Measurements from ENCODE around the gene DSCAML1.

DSCAML1 gene

DNA sequence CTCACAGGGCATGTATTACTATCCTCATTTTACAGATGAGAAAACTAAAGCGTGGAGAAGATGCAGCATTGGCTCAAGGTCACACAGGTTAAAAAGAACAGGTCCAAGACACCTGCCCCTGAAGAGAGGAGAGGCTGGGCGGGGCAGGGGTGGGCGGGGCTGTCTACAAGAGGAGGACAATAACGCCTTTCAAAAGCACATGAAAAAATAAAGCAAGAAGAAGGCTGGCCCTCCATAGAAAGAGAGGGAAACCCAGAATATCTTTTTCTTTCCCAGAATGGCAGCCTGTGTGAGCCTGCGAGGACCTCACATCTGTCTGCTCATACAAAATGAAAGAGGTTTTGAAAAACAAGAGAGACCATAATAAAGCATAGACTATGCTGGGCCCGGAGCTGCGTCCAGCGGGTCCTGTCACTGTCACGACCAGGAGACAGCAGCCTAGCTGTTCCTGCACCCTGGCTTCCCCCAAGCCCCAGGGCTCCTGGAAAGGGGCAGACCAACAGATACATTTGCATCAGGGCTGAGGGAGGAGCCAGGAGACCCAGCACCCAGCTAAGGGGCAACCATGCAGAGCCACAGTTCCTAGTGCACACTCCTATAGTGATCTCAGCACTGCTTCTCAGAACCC lies 61.6 kb downstream of the DSCAML1 start:
- DNase-seq (ENCODE audit: low read depth): no peak
- H3K4me3 ChIP-seq (ENCODE audit: low read depth, low read length): no peak overlapping the region
- TF ChIP-seq, protein P1, sequence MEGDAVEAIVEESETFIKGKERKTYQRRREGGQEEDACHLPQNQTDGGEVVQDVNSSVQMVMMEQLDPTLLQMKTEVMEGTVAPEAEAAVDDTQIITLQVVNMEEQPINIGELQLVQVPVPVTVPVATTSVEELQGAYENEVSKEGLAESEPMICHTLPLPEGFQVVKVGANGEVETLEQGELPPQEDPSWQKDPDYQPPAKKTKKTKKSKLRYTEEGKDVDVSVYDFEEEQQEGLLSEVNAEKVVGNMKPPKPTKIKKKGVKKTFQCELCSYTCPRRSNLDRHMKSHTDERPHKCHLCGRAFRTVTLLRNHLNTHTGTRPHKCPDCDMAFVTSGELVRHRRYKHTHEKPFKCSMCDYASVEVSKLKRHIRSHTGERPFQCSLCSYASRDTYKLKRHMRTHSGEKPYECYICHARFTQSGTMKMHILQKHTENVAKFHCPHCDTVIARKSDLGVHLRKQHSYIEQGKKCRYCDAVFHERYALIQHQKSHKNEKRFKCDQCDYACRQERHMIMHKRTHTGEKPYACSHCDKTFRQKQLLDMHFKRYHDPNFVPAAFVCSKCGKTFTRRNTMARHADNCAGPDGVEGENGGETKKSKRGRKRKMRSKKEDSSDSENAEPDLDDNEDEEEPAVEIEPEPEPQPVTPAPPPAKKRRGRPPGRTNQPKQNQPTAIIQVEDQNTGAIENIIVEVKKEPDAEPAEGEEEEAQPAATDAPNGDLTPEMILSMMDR (conservative IDR thresholded peaks at IDR 0.05; ENCODE audit: low read depth, low read length): no peak

DNA sequence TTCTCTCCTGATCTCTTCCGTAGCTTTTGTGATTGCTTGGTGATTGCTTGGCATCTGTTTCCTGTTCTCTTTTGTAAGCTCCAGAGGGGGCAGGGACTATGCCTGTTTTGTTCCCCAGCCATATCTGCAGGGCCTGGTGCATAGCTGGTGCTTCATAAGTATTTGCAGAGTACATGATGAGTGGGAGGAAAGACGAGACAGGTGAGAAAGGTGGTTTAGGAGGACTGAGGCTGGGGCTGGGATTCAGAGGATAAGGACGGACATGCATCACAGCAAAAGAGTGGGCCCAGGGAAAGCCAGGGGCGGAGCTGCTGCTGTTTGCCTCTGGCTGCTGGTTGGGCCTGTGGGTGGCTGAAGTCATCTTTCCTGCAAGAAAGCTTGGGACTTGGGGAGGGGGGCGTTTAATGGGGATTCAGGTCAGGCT lies 62.4 kb downstream of the DSCAML1 start:
- TF ChIP-seq, protein P1 (conservative IDR thresholded peaks at IDR 0.05; ENCODE audit: low read depth, low read length): no peak
- no peak overlapping the region for H3K4me3 ChIP-seq (ENCODE audit: low read depth, low read length)
- DNase-seq (ENCODE audit: low read depth): no peak

- no peak overlapping the region for H3K4me3 ChIP-seq (ENCODE audit: low read depth, low read length)
- DNase-seq (ENCODE audit: low read depth): no peak
- TF ChIP-seq, protein P1 (conservative IDR thresholded peaks at IDR 0.05; ENCODE audit: low read depth, low read length): no peak
Measured at GRCh38 chr11:117733316-117733715, 63.7 kb downstream of the DSCAML1 start.

- H3K4me3 ChIP-seq (ENCODE audit: low read depth, low read length): no peak overlapping the region
- TF ChIP-seq, protein P1 (conservative IDR thresholded peaks at IDR 0.05; ENCODE audit: low read depth, low read length): no peak
- no peak for DNase-seq (ENCODE audit: low read depth)
Measured at GRCh38 chr11:117731722-117732290, 65.2 kb downstream of the DSCAML1 start.

- H3K4me3 ChIP-seq (ENCODE audit: low read depth, low read length): no peak overlapping the region
- TF ChIP-seq, protein P1 (conservative IDR thresholded peaks at IDR 0.05; ENCODE audit: low read depth, low read length): peak; percentile 3
- DNase-seq (ENCODE audit: low read depth): no peak
Measured at GRCh38 chr11:117730208-117730800, 66.7 kb downstream of the DSCAML1 start.

- TF ChIP-seq, protein P1 (conservative IDR thresholded peaks at IDR 0.05; ENCODE audit: low read depth, low read length): no peak
- DNase-seq (ENCODE audit: low read depth): no peak
Measured at GRCh38 chr11:117725048-117725734, 71.8 kb downstream of the DSCAML1 start.

More at GRCh38 chr11:117725048-117725734, 71.8 kb downstream of the DSCAML1 start:
- no peak overlapping the region for H3K4me3 ChIP-seq (ENCODE audit: low read depth, low read length)

Measured in choroid plexus epithelial cell (primary cell).